ENCODE measurements around the gene NPAS2. TPM values are rescaled to one million over a fixed set of nuclear protein-coding genes. Genes with fewer than 3 reads are reported as not detected.

The NPAS2 gene
- total and polyA plus RNA-seq, 2 of the 8 experiments (the other 6 are each of a cell fraction or from before 2014, with no cell fraction given) = 1.8 to 1.9 TPM

DNA sequence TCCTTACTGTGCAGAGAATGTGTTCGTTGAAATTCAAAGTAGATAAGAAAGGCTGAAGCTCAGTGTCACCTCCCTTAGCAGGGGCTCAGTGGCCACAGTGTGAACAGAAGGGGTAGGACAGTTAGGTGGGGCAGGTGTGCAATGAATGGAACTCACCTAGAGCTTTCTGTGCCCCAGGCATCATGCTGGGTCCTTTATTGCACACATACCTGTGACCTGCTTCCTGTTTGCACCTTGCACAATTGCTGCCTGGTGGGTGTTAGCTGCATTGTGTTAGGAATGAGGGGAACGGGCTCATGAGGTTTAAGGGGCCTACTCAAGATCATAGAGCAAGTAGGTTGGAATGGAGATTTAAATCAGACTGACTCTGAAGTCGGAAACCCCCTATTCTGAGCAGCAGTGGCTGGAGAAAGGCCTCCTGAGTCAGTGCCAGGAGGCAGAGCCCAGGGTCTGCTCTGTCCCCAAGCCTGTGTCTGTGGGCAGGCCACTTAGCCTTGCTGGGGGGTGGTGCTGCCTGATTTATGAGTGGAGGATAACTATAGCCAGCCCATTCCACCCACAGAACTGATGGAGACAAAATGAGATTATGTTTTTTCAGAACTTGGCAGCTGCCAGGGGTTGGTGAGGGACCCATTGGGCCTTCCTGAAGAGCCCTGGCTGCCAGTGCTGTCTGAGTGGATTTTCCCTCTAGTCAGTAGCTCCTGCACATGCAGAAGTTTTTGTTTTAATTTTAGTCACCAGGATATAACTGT lies 76.2 kb downstream of the NPAS2 start:
- no peak overlapping the region for H2BK20ac ChIP-seq (ENCODE audit: low read length)
- 0 out of 2 replicates have a peak overlapping the region, but pooled peaks have one; percentile 54 for H2BK12ac ChIP-seq (ENCODE audit: low read depth, low read length)
- no peak overlapping the region for H3K18ac ChIP-seq (ENCODE audit: extremely low read depth, low read length)
- no peak overlapping the region for H4K91ac ChIP-seq (replicated peaks; ENCODE audit: insufficient read length, low read length)
- H3K4me2 ChIP-seq (ENCODE audit: insufficient read depth in 1 of 2, low read depth in 2 of 2, low read length in 2 of 2) = no peak overlapping the region
- WGBS, 2 experiments (ENCODE audit: extremely low coverage in 1 of 2, insufficient coverage in 1 of 2, insufficient read length in 1 of 2, insufficient replicate concordance in 2 of 2, low coverage in 1 of 2, low lambda C conversion rate in 2 of 2, missing lambda C conversion rate in 1 of 2) = 83% methylated on average over 3 of the region's 3 CpGs; no CpG with 5 or more reads in 1 of the 2 experiments
- no peak overlapping the region for H4K8ac ChIP-seq (ENCODE audit: extremely low read depth, insufficient read depth, low read length)
- no peak overlapping the region for H3K56ac ChIP-seq (replicated peaks; ENCODE audit: insufficient read length, low read depth, low read length)
- H3K4me3 ChIP-seq (ENCODE audit: extremely low read depth in 1 of 4, insufficient read depth in 2 of 4, low read depth in 3 of 4, low read length in 4 of 4) = no peak overlapping the region
- TF ChIP-seq SP1 (IDR thresholded peaks at IDR 0.05; ENCODE audit: low read depth, low read length) (no peak), CEBPB (IDR thresholded peaks at IDR 0.05; ENCODE audit: low read depth, low read length) (0 out of 2 replicates have a peak, but pooled peaks have one; percentile 32), BRCA1 (IDR thresholded peaks at IDR 0.05; ENCODE audit: low read depth, low read length) (no peak), GTF2F1 (IDR thresholded peaks at IDR 0.05; ENCODE audit: borderline replicate concordance, low read depth, low read length) (no peak), KDM1A (IDR thresholded peaks at IDR 0.05; ENCODE audit: borderline replicate concordance, low read length) (no peak)
- CTCF ChIA-PET (ENCODE audit: partially characterized antibody) = interaction anchor here (1.0 to 5.2 kb wide), 4 partner anchors 9 to 314 kb away, joined by 4 to 25 read pairs (median 4); no protein-coding TSS in a partner anchor
- H3K36me3 ChIP-seq (ENCODE audit: control insufficient read depth in 2 of 4, insufficient read depth in 4 of 4, low read length in 3 of 4) = no peaks in the 10 kb centered on the region
- H3K79me2 ChIP-seq (ENCODE audit: control insufficient read depth in 1 of 2, insufficient read depth in 2 of 2, low read length in 2 of 2) = no peaks in the 10 kb centered on the region
- no peak overlapping the region for H3K27ac ChIP-seq (ENCODE audit: low read depth, low read length)
- H4K5ac ChIP-seq (ENCODE audit: insufficient read length, low read depth, low read length) = no peak overlapping the region
- H3K4me1 ChIP-seq (replicated peaks in 1 of 4; ENCODE audit: control insufficient read depth in 3 of 4, insufficient read depth in 4 of 4, low read length in 3 of 4) = peaks cover 0 to 5% (median 2%) of the 10 kb centered on the region in 4 experiments; a peak in 3 of 7 replicates
- POLR2A ChIA-PET (ENCODE audit: partially characterized antibody) = no interaction called here
- H4K20me1 ChIP-seq (replicated peaks in 1 of 2; ENCODE audit: control insufficient read depth in 1 of 2, insufficient read depth in 2 of 2, low read length in 2 of 2) = no peaks in the 10 kb centered on the region
- DNase-seq (ENCODE audit: low read depth in 1 of 2, low spot score in 2 of 2) = no peak
- no peak overlapping the region for H2BK15ac ChIP-seq (ENCODE audit: low read length)
- no peak overlapping the region for H3K9ac ChIP-seq (replicated peaks in 1 of 4; ENCODE audit: extremely low read depth in 1 of 4, low read depth in 3 of 4, low read length in 3 of 4)
- no peak overlapping the region for H3K14ac ChIP-seq (ENCODE audit: insufficient read length)
- H3K23ac ChIP-seq (ENCODE audit: insufficient read length) = no peak overlapping the region
- FAIRE-seq = no peak
- no peaks in the 10 kb centered on the region for H3K9me3 ChIP-seq (ENCODE audit: insufficient read depth in 2 of 2, low read depth in 1 of 2, low read length in 1 of 2)
- H2AK5ac ChIP-seq (ENCODE audit: low read depth, low read length) = no peak overlapping the region
- H2BK5ac ChIP-seq (ENCODE audit: low read depth, low read length) = no peak overlapping the region
- H3K23me2 ChIP-seq (ENCODE audit: low read depth, low read length) = no peaks in the 10 kb centered on the region
- H3K27me3 ChIP-seq (replicated peaks in 1 of 4; ENCODE audit: control insufficient read depth in 3 of 4, extremely low read depth in 1 of 4, insufficient read depth in 3 of 4, low read length in 3 of 4) = no peaks in the 10 kb centered on the region
- no peak overlapping the region for H2BK120ac ChIP-seq (replicated peaks; ENCODE audit: low read depth, low read length)
- H3K79me1 ChIP-seq (ENCODE audit: low read depth, low read length) = no peaks in the 10 kb centered on the region
- H3K4ac ChIP-seq (replicated peaks; ENCODE audit: insufficient read length, low read depth, low read length) = no peak overlapping the region
- H2AFZ ChIP-seq (ENCODE audit: low read length) = no peak overlapping the region

Measured in H1 (cell line).